HG03439 (cell line): Measurements from ENCODE around the gene POLR1A.

Source experiments
- ATAC-seq: cut with Tn5 transposase; IDR thresholded peaks from one replicate; pipeline ENCODE4 v1.9.1; 2021; ENCODE audit warnings: mild to moderate bottlenecking, moderate library complexity; ENCODE audit not compliant: unreplicated experiment

POLR1A gene

DNA sequence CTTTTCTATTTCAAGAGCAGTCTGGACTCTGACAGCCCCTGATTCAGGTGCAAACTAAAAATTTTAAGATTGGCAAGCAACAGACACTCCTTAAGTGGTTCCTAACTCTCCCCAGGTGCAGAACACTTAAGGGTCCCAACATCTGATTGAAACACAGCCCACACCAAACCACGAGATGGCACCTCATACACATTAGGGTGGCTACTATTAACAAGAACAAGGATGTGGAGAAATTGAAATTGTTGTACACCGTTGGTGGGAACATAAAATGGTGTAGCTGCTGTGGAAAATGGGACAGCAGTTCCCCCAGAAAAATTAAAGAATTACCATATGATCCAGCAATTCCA is 82.3 kb downstream of the POLR1A start:
- no peak for ATAC-seq

DNA sequence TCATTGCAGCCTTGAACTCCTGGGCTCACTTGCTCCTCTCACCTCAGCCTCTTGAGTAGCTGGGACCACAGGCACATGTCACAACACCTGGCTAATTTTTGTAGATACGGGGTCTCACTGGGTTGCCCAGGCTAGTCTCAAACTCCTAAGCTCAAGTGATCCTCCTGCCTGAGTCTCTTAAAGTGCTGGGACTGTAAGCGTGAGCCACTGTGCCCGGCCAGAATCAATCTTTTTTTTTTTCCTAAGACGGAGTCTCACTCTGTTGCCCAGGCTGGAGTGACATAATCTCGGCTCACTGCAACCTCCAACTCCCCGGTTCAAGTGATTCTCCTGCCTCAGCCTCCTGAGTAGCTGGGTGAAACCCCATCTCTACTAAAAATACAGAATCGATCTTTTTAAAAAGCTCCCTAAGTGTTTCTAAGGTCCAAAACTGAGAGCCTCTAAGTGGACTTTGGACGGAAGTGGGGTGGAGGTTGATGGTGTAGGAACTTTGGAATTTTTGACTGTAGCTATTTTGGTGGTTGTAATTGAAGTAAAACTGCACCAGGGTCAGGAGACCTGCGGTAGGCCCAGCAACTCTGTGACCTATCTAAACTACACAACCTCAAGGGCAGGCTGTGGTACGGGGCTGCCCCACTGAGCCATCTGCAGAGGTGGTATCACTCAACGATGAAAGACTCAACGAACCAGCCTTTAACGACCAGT is 82.9 kb downstream of the POLR1A start:
- ATAC-seq: no peak

DNA sequence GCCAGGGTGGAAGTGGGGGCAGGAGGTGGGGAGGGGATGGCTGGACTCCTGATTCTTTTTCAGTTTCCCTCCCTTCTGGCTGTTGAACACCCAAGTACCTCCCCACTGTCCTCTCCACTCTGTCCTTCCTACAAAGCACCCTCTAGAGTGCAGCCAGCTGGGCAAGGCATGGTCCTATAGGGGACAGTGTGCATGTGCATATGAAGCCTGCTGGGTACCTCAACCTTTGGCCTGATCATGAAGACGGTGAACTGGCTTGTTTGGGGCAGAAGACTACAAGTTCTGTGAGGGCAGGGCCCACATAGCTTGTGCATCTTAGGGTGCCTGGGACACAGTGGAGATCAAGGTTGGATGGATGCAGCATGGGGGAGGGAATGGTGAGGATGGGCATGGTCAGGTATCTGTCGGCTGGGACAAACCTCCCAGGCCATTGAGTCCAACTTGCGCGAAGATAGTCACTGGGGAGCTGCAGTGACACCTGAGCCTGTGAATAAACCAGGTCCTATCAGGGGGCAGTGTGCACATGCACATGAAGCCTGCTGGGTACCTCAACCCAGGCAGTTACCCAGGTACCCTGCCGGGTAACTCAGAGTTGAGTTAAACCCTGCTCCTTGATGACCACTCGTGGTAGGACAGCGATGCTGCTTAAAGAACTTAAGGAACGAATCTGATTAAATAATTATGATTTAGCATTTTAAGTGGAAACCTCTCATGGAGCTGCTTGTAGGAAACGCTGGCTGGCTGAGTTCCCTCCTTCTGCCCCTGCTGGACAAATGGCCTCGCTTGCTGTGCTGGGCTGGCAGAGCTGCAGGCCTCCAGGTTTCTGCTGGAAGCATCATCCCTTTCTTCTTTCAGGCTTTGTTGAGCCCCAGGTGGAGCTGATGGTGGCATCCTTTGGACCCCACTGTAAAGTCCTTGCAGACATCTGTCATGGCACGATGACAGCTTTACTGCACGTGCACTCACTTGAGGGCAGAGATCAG is 84.0 kb downstream of the POLR1A start:
- ATAC-seq: no peak

DNA sequence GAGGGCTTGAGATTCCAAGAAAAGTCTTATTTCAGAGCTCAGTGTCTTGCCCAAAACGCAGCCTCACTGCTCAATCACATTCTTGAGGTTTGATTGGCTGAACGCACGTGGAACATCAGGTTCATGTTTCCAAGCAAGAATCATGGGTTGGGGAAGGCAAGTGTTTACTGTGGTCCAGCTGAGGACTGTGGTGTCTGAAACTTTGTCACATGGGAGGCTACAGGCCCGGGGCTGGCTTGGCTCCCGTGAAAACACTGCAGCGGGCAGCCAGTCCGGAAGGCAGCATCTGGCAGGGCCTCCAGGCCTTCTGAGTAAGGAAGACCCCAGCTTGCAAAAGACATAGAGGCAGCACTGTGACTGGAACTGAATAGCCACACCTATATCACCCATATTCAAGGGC is 84.7 kb downstream of the POLR1A start:
- no peak for ATAC-seq

DNA sequence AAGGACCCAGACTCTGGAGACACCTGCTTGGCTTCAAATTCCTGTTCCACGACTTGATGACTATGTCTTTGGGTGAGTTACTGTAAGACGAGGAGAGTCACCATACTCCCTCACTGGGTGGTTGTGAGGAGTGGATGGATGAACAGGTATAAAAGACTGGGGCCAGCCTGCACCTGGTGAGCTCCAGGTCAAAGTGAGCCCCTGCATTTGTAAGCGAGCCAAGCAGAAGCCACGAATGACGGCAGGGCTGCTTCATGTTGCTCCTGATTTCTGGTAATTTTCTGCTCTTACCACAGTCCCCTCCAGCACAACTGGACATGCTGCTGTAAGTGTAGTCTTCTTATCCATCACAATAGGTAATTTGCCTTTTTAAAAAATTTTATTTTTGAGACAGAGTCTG is 86.6 kb downstream of the POLR1A start:
- no peak for ATAC-seq

DNA sequence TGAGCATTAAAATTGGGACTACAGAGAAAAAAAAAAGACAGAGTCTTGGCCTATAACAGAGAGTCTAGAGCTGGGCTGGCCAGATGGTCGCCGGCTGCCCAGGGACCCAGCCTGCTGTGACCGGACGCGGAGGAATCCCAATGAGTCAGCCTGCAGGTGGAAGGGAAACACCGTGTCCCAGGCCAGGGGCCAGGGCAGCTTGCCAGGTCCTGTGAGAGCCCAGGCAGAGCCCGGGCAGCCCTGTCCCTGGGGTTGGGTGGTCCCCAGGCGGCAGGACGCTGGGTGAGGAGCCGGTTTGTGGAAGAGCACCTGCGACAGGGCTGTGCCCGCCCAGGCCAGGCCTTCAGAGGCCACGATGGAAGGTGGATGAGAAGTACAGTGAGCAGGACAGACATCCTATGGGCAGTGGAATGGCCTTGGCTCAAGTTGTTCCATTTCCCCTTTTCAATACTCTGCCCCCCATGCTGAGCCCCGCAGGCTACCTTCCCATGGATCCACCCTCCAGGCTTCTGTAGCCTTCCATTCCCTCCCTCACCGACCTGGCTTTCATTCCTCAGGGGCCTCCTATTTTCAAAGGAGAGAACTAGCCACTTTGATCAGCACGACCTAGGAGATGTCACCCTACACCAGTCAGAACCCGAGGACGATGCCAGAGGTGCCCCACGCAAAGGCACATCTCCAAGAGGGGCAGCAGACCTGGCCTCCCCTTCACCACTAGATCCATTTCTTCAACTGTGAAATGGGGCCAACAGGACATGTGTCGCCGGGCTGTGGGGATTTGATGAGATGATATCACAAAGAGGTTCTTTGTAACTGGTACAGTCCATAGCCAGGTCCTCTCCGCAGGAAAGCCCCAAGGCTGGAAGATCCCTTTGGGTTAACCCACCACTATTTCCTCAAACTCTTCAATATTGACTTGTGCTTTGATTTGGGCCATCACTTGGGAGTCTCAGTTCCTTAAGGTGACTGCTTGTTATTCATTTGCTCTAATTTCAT is 87.5 kb downstream of the POLR1A start:
- no peak for ATAC-seq

DNA sequence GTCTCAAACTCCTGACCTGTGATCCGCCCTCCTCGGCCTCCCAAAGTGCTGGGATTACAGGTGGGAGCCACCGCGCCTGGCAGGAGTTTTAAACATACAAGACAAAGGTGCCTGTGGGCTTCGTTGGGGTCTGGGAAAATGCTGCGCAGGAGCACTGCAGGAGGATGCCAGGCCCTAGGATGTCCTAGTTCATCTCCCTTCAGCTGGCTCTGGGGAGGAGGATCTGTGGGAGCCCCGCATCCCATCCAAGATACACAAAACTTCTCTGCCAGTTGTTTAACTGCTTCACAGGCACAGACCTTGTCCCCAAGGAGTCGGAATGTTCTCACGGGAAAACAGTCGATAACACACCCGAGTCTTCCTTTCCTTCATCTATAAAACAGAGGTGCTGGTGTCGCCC is 89.1 kb downstream of the POLR1A start:
- ATAC-seq: no peak

DNA sequence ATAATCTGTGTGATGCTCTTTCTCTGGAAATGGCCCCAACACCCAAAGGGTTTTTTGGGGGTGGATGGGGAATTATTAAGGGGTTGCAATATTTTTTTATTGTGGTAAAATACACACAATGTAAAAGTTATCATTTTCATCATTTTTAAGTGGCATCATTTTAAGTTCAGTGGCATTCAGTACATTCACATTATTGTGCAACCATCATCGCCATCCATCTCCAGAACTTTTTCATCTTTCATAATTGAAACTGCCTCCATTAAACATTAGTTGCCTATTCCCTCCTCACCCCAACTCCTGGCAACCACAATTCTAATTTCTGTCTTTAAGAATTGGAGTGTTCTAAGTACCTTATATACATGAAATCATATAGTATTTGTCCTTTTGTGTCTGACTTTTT is 90.0 kb downstream of the POLR1A start:
- no peak for ATAC-seq

DNA sequence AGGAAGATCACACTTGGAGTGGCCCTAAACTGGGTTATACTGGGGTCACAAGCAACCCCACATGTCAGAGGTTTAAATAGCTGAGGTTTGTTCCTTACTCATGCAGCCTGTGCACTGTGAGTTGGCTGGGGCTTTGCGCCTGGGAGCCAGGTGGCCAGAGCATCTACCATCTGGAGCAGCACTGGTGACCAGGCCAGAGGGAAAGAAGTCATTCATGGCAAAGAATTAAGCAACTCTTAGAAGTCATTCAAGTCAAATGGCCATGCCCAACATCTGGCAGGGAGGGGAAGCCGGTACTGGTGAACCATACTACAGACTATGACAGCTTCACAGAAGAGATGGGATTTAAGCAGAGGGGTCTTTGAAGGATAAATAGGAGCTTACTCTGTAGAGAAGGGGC is 90.7 kb downstream of the POLR1A start:
- no peak for ATAC-seq

DNA sequence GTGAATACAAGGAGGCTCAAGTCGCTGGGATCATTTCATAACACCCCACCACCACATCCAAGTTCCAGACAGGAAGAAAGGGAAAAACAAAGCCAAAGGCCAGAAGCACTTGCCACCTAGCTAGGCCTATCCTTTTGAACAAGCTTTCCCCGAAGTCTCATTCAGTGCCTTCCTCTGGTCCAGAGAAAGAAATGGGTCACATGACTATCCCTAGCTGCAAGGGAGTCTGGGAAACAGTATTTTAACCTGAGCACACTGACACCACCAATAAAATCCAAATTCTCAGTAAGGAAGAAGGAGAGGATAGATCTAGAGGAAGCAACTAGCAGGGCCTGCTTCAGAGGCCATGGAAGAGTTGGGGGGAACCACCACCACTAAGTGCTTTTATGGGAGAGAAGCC is 91.2 kb downstream of the POLR1A start:
- ATAC-seq: no peak

DNA sequence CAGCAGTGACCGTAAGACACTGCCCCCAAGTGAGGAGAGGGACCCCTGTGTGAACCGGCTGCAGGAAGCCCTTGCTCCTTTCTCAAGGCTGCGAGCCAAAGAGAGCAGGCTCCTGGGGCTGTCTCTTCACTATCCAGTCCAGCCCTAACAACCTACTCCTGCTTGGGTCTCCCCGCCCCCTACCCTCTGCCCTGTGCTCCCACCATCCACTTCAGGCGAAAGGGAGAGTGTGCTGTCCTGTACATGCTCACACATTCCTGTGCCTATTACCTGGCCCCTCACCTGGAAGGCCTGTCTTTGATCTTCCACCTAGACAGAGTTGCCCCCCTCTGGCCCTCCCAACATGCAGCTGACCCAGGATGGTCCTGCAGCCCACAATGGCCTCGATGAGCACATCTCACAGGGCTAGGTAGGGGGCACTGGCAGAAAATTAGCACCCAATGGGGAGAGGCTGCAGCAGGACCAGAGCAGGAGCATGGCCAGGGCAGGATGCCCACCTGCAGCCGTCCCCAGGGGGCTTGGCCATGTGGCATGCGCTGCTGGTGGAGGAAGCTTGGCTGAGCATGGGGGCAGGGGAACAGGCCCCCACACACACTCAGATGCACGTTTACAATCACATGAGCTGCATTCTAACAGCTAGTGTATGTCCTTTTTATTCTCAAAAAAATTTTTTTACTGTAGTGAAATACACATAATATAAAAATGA is 93.5 kb downstream of the POLR1A start:
- no peak for ATAC-seq

DNA sequence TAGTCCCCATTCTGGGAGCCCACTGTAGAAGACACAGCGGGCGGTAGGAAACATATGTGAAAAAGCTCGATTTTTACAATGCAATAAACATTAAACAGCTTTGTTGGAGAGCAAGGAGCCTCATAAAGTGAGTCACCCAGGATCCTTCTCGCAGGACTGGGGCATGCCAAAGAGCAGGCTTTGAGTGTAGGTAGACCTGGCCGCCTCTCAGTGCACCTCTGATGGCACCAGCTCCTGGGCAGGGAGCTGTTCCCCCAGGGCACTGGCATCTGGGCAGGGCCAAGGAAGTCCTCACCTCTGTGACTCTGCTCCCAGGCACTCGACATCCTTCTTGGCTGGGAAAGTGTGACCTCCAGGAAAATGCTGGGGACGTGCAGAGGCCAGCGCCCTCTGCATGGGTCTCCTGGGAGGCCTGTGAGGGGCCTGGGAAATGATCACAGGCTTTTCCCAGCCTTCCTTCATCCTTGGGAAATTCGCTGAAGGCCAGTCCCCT is 94.2 kb downstream of the POLR1A start:
- ATAC-seq: no peak

DNA sequence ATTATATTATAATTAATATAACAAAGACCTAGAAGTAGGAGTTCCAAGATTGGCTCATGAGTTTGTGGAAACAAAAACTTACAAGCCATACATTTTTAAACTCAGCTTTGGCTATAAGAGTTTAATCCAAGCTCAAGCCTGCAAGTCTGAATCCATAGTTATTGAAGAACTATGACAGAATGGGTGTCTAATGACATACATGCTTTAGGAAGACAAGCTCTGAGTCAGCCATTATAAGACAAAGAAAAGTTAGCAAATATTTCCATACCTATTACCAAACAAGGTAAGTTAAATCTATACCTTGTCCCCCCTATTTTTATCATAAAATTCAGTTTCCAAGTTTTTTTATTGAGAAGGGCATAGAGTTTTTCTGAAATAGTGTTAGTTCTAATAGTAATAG is 95.6 kb downstream of the POLR1A start:
- ATAC-seq: no peak

DNA sequence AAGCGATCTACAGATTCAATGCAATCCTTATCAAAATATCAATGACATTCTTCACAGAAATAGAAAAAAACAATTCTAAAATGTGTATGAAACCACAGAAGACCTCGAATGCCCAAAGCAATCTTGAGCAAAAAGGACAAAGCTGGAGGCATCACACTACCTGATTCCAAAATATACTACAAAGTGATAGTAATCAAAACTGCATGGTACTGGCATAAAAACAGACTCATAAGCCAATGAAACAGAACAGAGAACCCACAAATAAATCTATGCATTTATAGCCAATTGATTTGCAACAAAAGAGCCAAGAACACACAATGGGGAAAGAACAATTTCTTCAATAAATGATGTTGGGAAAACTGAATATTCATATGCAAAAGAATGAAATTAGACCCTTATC is 99.2 kb downstream of the POLR1A start:
- no peak for ATAC-seq

DNA sequence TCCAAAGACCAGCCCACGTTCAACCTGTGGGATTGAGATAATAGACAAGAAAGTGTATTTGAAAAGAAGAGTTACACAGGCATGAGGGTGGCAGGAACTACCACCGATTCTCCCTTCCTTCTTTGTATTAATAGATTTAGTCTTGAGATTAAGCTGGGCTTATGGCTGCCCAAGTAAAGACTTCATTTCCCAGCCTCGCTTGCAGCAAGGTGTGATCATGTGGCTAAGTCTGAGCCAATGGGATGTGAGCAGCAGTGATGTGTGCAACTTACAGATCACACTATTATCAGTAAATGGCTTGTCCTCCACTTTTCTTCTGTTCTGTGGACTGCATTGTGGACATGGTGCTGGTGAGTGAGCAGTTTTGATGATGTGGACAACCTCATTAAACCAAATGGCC is 101.7 kb downstream of the POLR1A start:
- ATAC-seq: no peak

DNA sequence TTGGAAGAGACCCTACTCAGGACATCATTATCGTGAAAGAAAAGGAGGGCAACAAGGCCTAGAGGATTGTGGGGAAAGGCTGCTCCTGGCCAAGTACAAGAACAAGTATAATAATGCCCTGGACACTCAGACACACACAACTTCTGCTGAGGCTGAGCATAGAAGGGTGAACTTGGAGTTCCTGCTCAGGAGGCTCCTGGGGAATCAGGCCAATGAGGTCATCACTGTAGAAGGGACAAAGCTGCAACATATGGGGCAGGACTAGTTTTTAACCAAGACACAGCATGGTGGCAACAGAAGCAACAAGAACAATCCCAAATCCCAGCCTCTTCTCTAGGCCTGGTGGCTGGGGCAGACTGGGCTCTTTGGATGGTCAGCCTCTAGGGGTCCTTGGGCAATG is 102.6 kb downstream of the POLR1A start:
- no peak for ATAC-seq

DNA sequence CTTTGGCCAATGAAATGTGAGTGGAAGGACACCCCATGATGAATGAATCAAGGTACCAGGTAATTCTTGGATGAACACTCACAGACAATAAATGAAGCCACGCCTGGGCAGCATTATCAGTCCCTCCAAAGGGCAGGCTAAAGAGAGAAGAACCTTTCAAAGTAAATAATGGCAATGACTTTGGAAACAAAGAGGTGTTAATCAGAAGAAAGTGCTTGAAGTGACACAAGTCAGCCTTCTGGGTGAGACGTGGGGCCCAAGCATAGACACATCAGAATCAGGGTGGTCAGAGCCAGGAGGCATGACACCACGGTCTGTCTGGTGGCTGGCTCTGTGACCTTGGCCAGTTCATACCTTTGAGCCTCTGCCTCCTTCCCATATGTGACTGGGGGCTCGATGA is 103.3 kb downstream of the POLR1A start:
- no peak for ATAC-seq

DNA sequence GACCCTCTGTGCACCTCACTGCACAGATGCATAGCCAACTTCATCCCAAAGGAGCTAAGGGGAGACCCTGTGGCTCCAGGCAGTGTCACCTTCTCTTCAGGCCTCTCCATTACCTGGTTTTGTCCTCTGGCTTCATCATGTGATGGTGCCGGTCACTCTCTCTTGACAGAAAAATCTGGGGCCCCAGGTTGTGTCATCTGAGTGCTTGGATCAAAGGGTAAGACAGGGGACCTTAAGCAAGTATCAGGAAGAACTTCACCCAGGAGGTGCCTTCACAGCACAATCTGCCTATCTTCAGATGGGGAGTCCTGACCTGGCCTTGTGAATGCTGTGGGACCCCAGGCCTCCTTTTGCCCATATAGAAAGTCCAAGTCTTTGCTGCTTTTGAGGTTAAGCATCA is 104.4 kb downstream of the POLR1A start:
- ATAC-seq: no peak

DNA sequence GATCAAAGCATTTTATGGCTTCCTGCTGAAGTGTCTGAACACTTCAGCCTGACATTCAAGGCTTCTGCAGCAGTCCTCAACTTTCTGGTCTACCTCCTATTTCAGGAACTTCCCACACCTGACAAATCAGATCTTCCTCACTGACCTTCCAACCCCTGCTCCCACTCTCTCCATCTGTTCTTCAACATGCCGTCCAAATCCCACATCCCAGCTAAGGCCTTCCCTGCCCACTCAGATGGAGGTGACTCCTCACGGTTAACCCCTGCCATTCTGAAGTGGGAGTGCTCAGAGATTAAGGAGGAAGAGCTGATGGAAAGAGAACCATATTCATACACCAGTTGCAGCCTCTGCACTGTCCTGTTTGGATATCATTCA is 104.8 kb downstream of the POLR1A start:
- no peak for ATAC-seq

DNA sequence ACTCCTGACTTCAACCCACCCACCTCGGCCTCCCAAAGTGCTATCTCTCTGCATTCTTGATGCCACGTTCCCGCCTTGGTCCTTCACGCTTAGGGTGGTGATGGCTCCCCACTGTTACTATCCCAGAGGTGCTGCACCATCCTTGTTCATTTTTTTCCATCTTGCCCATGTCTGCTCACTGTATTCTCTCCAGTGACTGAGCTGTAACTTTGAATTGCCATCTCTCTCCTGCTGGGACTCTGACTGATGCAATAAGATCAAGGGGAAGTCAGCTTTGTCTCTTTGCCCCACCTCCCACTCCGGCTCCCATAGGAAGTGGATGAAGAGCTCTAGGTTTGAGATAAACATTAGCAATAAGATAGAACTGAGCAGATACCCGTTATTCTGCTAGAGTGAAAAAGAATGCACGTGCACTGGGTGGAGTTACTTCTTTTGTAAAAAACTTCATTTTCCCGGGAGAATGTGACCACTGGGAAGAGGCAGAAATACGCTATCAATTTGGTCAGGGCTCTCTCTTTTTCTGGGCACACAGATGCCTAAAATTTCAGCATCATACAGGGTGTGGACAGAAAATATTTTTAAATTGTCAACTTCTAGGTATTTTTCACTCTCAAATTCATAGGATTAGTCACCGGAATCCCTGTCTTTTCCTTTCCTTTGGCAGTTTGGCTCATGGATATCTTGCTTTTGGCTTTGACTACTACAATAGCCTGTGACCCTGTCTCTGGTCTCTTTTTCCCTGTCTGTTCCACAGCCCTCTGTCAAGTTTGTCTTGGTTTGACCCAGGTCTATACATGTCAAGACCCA is 105.4 kb downstream of the POLR1A start:
- ATAC-seq: no peak
